NK-92 treated with Interleukin-12 subunit alpha and Interleukin-12 subunit beta, amount 100 ng/mL, for 24 hours (cell line): Measurements from ENCODE around the gene RASD2.

Source experiments
- DNase-seq: peaks from one replicate; lab custom pipeline; 2025; lab: John Stamatoyannopoulos, UW

Gene RASD2

GRCh38 chr22:35541254-35541748 lies 670 bp downstream of the RASD2 start:
- no peak for DNase-seq

GRCh38 chr22:35542157-35542938 lies 1.7 kb downstream of the RASD2 start:
- DNase-seq, result no peak

GRCh38 chr22:35542939-35543516 lies 2.4 kb downstream of the RASD2 start:
- no peak for DNase-seq

- DNase-seq, result no peak
These were observed 3.1 kb downstream of the RASD2 start for GRCh38 chr22:35543702-35544101.

GRCh38 chr22:35544189-35544588 lies 3.6 kb downstream of the RASD2 start:
- DNase-seq, result no peak

- DNase-seq, result no peak
These were observed 4.2 kb downstream of the RASD2 start for GRCh38 chr22:35544827-35545226.

GRCh38 chr22:35546886-35547285 lies 6.3 kb downstream of the RASD2 start:
- no peak for DNase-seq

GRCh38 chr22:35547987-35548721 lies 7.5 kb downstream of the RASD2 start:
- no peak for DNase-seq

GRCh38 chr22:35548722-35549112 lies 8.1 kb downstream of the RASD2 start:
- DNase-seq, result no peak

GRCh38 chr22:35549328-35549727 lies 8.7 kb downstream of the RASD2 start:
- no peak for DNase-seq

- no peak for DNase-seq
These were observed 11.0 kb downstream of the RASD2 start for GRCh38 chr22:35551549-35552177.

GRCh38 chr22:35552196-35552842 lies 11.7 kb downstream of the RASD2 start:
- no peak for DNase-seq

- no peak for DNase-seq
These were observed 12.2 kb downstream of the RASD2 start for GRCh38 chr22:35552846-35553245.

- no peak for DNase-seq
These were observed 12.7 kb downstream of the RASD2 start for GRCh38 chr22:35553341-35553740.

- DNase-seq, result no peak
These were observed 13.7 kb downstream of the RASD2 start for GRCh38 chr22:35554297-35554845.

GRCh38 chr22:35555483-35555890 lies 14.9 kb downstream of the RASD2 start:
- DNase-seq, result no peak

- no peak for DNase-seq
These were observed 15.4 kb downstream of the RASD2 start for GRCh38 chr22:35555946-35556547.

- no peak for DNase-seq
These were observed 16.0 kb downstream of the RASD2 start for GRCh38 chr22:35556666-35557065.

- no peak for DNase-seq
These were observed 17.4 kb downstream of the RASD2 start for GRCh38 chr22:35558031-35558430.

- no peak for DNase-seq
These were observed 18.1 kb downstream of the RASD2 start for GRCh38 chr22:35558719-35559118.

GRCh38 chr22:35559354-35560005 lies 18.8 kb downstream of the RASD2 start:
- no peak for DNase-seq
